ENCODE measurements around the gene IRAK3. TPM values are rescaled to one million over a fixed set of nuclear protein-coding genes. Genes with fewer than 3 reads are reported as not detected.

The IRAK3 gene
- total RNA-seq, 1 experiment from 2014 or later = 0.12 TPM

- Histone ChIP-seq H3K36me3 (ENCODE audit: control insufficient read depth in 1 of 2, insufficient read depth in 2 of 2, low read length in 2 of 2) (no peaks in the 10 kb centered on the region), H3K4me2 (ENCODE audit: low read length) (no peak overlapping the region), H3K27ac (ENCODE audit: low read depth, low read length) (no peak overlapping the region), H3K9me3 (ENCODE audit: control insufficient read depth in 1 of 2, insufficient read depth in 1 of 2, low read depth in 1 of 2, low read length in 2 of 2) (peaks cover 6 to 9% of the 10 kb centered on the region in 2 experiments; a peak in 2 of 4 replicates), H3K27me3 (ENCODE audit: insufficient read depth, low read length) (no peaks in the 10 kb centered on the region), H3K79me2 (ENCODE audit: insufficient read depth, low read length) (no peaks in the 10 kb centered on the region), H4K20me1 (ENCODE audit: insufficient read depth) (no peaks in the 10 kb centered on the region), H3K4me1 (ENCODE audit: control insufficient read depth in 1 of 2, insufficient read depth in 2 of 2, low read length in 2 of 2) (no peaks in the 10 kb centered on the region), H3K9me2 (ENCODE audit: insufficient read depth) (no peaks in the 10 kb centered on the region; the same call in 1 of the 2 replicates), H3K4me3 (replicated peaks in 1 of 2; ENCODE audit: low read depth in 1 of 2, low read length in 2 of 2) (no peak overlapping the region), H2AFZ (ENCODE audit: low read depth, low read length, poor library complexity, severe bottlenecking) (no peak overlapping the region), H3K9ac (ENCODE audit: low read length) (no peak overlapping the region)
- ChIA-PET RAD21 (ENCODE audit: low non-redundant PET in 1 of 2, low total read pairs in 2 of 2, uncharacterized antibody in 2 of 2, unreplicated experiment in 2 of 2) (no interaction called here), CTCF (no interaction called here), POLR2A (interaction anchor here (2.2 kb wide), 1 partner anchor 27 kb away, joined by 8 read pairs; the partner anchor contains the start of gene TMBIM4)
- TF ChIP-seq SIN3A (IDR thresholded peaks at IDR 0.05; ENCODE audit: low read depth) = no peak
- TF ChIP-seq JUND (IDR thresholded peaks at IDR 0.05) = no peak
- no peak for TF ChIP-seq CBX3 (IDR thresholded peaks at IDR 0.05; ENCODE audit: low read depth)
- no peak for TF ChIP-seq SRF (IDR thresholded peaks at IDR 0.05; ENCODE audit: low read depth)
- no peak for TF ChIP-seq REST (IDR thresholded peaks at IDR 0.05; ENCODE audit: low read depth)
- no peak for TF ChIP-seq CEBPB (IDR thresholded peaks at IDR 0.05; ENCODE audit: low read depth)
- TF ChIP-seq ZBTB33 (IDR thresholded peaks at IDR 0.05; ENCODE audit: extremely low read depth, insufficient replicate concordance, low read length) = no peak
- TF ChIP-seq ELF1 (IDR thresholded peaks at IDR 0.05; ENCODE audit: borderline replicate concordance, low read depth) = no peak
- TF ChIP-seq MAX (IDR thresholded peaks at IDR 0.05) = no peak
- TF ChIP-seq POLR2A (IDR thresholded peaks at IDR 0.05; ENCODE audit: borderline replicate concordance, extremely low read depth, insufficient read depth, insufficient read length) = no peak
- DNase-seq (ENCODE audit: low read depth, low spot score) = no peak
- no TSS peak for BruUV-seq (replicated peaks)
- no peak for ATAC-seq
- intact Hi-C loops (cut with micrococcal nuclease) = no loop called here
Observed at GRCh38 chr12:66196806-66197205, 7.8 kb downstream of the IRAK3 start.
